HS-27A (cell line): ENCODE measurements around the gene FARSB.

Experiments used
- DNase-seq: peaks from one replicate; pipeline ENCODE4 v3.0.0-alpha.2; 2012; ENCODE audit warnings: low read depth, missing footprints

The FARSB gene

GRCh38 chr2:222548992-222549391 is 106.9 kb downstream of the FARSB start:
- DNase-seq = no peak

GRCh38 chr2:222547083-222547482 is 108.8 kb downstream of the FARSB start:
- DNase-seq = no peak

DNA sequence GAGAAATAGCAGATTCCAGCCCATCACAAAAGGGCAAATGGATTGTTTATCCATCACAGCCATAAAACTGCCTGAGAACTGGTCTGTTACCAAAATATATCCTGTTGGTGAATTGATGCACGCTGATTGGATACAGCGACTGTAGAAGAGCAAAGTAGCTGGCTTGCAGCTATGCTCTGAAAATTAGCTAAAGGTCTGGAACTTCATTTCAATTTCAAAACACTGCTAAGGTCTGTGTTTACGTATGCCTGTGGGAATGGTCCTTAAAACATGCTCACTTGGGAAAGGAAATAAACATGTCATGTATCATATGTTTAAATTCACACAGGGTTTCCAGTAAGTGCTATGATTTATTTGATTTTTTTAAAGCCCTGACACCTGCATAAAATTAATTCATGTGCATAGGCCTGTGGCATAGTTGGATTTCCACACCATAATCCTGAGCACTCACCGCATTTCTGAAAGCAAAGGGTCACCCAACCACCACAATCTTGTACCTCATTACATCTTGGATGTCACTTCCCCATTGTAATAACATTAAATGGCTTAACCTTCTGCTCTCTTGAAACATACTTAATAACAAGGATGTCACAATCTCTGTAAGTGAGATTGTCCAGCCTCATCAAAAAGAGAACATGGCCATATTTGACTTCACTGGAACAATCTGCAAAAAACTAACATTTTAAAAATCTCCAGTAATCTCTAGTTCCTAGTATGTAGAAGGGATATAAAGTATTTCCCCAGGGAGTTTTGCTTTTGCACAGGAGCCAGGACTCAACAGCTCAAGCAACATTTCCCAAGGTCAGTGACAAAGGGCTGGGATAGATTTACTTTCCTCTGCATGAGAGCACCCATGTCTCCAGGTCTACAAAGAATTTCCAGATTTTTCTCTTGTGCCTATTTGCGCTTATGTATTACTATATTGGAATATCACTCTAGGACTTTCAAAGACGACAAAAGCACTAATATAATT is 109.8 kb downstream of the FARSB start:
- no peak for DNase-seq

DNA sequence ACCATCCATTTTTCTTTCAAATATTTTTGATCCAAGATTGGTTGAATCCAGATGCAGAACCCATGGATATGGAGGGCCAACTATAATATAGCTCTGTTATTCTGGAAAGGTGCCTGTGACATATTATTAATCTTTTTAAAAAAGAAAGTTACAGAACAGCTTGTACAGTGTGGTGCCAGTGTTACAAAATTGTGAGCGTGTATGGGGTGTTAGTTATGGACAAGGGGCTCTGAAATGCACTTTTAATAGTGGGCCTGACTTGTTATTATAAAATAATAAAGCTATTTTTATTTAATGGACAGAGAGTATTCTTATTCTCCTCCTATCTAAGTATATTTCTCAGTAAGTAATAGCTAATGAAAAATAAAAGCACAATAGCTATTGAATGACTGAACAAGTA is 111.2 kb downstream of the FARSB start:
- no peak for DNase-seq

DNA sequence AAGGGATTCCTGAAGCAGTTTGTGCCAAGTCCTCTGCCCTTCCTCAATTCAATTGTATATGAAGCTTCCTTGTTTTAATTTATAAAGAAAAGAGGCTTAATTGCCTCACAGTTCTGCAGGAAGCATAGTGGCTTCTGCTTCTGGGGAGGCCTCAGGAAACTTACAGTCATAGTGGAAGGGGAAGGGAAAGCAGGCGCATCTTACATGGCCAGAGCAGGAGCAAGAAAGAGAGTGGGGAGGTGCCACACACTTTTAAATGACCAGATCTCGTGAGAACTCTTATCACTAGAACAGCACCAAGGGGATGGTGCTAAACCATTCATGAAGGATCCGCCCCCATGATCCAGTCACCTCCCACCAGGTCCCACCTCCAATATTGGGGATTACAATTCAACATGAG is 117.4 kb downstream of the FARSB start:
- DNase-seq = no peak

- DNase-seq = no peak
Observed at GRCh38 chr2:222535477-222535876, 120.4 kb downstream of the FARSB start.

GRCh38 chr2:222532315-222532714 is 123.6 kb downstream of the FARSB start:
- DNase-seq = no peak

- DNase-seq = no peak
Observed at GRCh38 chr2:222526480-222527277, 129.2 kb downstream of the FARSB start.

GRCh38 chr2:222525811-222526210 is 130.1 kb downstream of the FARSB start:
- DNase-seq = no peak

DNA sequence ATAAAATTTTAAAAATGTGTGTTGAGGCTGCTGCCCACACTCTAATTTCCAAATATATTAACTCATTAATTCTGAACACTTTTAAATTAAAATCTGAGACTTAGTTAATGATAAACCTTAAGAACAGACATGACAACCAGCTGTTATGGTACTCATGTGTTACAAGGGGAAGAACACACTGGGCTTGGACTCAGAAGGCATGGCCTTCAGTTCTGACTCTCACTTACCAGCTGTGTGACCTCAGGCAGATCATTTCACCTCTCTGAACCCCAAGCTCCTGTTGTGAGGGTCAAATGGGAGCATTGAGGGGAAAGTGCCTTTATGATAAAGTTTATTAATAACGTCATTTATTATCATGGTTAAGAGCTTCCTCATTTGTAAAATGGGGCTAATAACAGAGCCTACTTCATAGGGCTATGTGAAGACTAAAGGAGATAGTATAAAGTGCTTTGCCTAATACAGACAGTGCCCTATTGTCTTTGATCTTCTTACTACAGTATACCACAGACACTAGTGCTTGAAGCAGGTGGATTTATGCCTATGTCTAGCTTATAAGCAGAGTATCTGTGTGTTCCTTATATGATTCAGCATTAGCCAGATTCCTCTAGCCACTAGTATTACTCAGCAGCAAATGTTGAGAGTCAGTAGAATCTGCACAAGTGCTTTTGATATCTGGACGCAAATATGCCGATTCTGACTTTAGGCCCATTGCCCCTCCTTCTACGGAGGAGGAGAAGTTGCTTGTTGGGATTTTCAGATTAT is 131.9 kb downstream of the FARSB start:
- no peak for DNase-seq

DNA sequence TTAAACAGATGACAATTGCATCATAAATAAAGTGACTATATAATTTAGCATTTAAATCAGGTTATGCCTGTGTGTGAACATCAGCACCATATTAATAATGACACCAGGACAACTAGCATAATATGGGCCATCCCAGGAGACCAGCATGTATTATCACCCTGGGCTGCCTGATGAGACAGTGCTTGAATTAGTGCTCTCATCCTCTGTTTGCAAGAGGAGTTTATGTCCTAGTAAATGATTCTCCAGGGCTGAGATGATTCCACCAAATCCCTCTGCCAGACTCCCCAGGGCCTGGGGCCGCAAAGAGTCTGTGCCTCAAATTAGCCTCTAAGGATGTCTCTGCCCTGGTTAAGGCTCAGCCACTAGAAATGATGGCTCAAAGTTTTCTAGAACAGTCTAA is 133.8 kb downstream of the FARSB start:
- no peak for DNase-seq

GRCh38 chr2:222521099-222521498 is 134.8 kb downstream of the FARSB start:
- no peak for DNase-seq
